WI38 (cell line): ENCODE data around the gene TNFRSF11A.

Experiments
- H3K4me3 ChIP-seq: 2 replicates; pipeline ENCODE4 v1.5.1; 2011; ENCODE audit warnings: low read depth, mild to moderate bottlenecking, control low read depth, low read length
- CTCF ChIP-seq: IDR thresholded peaks from 2 replicates; pipeline ENCODE4 v1.5.1; 2012; ENCODE audit warnings: low read depth, mild to moderate bottlenecking, control low read depth, low read length

The TNFRSF11A gene

GRCh38 chr18:62325806-62326645 lies 916 bp downstream of the TNFRSF11A start:
- peak overlapping the region; percentile 24 for H3K4me3 ChIP-seq
- TF ChIP-seq CTCF, result no peak

- no peak for TF ChIP-seq CTCF
- H3K4me3 ChIP-seq, result no peak overlapping the region
Observed at GRCh38 chr18:62326646-62327348, 1.7 kb downstream of the TNFRSF11A start.

GRCh38 chr18:62327977-62328376 lies 2.9 kb downstream of the TNFRSF11A start:
- no peak overlapping the region for H3K4me3 ChIP-seq
- TF ChIP-seq CTCF, result no peak

- no peak overlapping the region for H3K4me3 ChIP-seq
- no peak for TF ChIP-seq CTCF
Observed at GRCh38 chr18:62328586-62329525, 3.7 kb downstream of the TNFRSF11A start.

- no peak for TF ChIP-seq CTCF
- no peak overlapping the region for H3K4me3 ChIP-seq
Observed at GRCh38 chr18:62329691-62330454, 4.8 kb downstream of the TNFRSF11A start.

- no peak for TF ChIP-seq CTCF
- no peak overlapping the region for H3K4me3 ChIP-seq
Observed at GRCh38 chr18:62330650-62331049, 5.5 kb downstream of the TNFRSF11A start.
